HepG2 (cell line): Measurements from ENCODE around the gene XAB2. TPM values are rescaled to one million over a fixed set of nuclear protein-coding genes. Genes with fewer than 3 reads are reported as not detected.

Source experiments
- ARHGAP35 ChIP-seq: sonication (generic); formaldehyde crosslinking; IDR thresholded peaks from 2 replicates; pipeline ENCODE4 v1.9.0; 2022; ENCODE audit warnings: mild to moderate bottlenecking, inconsistent platforms, moderate library complexity, missing genetic modification reagents, borderline replicate concordance
- ATRX ChIP-seq: sonication (generic); formaldehyde crosslinking; IDR thresholded peaks from 2 replicates; pipeline ENCODE4 v1.4.0; 2020; ENCODE audit warnings: missing genetic modification reagents, borderline replicate concordance
- CBX5 ChIP-seq: sonication (generic); formaldehyde crosslinking; IDR thresholded peaks from 2 replicates; pipeline ENCODE4 v1.4.0; 2020; ENCODE audit warnings: missing genetic modification reagents, borderline replicate concordance
- EZH2 ChIP-seq: conservative IDR thresholded peaks from 2 replicates; pipeline ENCODE4 v1.6.1; 2012; ENCODE audit warnings: mild to moderate bottlenecking, low read depth, low read length, moderate library complexity
- FOXJ3 ChIP-seq: sonication (generic); formaldehyde crosslinking; IDR thresholded peaks from 2 replicates; pipeline ENCODE4 v1.4.0; 2020; ENCODE audit warnings: missing genetic modification reagents, mild to moderate bottlenecking, borderline replicate concordance
- GLI4 ChIP-seq: sonication (generic); formaldehyde crosslinking; IDR thresholded peaks from 2 replicates; pipeline ENCODE4 v1.5.1; 2020; ENCODE audit warnings: missing genetic modification reagents, mild to moderate bottlenecking, moderate library complexity, borderline replicate concordance
- GZF1 ChIP-seq: sonication (generic); formaldehyde crosslinking; IDR thresholded peaks from 2 replicates; pipeline ENCODE4 v1.5.1; 2020; ENCODE audit warnings: mild to moderate bottlenecking, missing genetic modification reagents
- KMT2A ChIP-seq: sonication (generic); formaldehyde crosslinking; IDR thresholded peaks from 2 replicates; pipeline ENCODE4 v1.4.0; 2020; ENCODE audit warnings: missing genetic modification reagents
- NR2F1 ChIP-seq, 2 experiments: fragments of 450-650 bp in 1 of 2; formaldehyde crosslinking in 1 of 2; IDR thresholded peaks; 2 replicates each; pipeline versions ENCODE4 v1.5.0 to v1.6.1; 2016 to 2020; ENCODE audit warnings: mild to moderate bottlenecking in 1 of 2, missing compliant biosample characterization in 1 of 2, missing genetic modification reagents in 1 of 2, moderate library complexity in 1 of 2
- PHF8 ChIP-seq: sonication (generic); formaldehyde crosslinking; IDR thresholded peaks from 2 replicates; pipeline ENCODE4 v1.5.0; 2020; ENCODE audit warnings: missing genetic modification reagents
- SAP130 ChIP-seq: IDR thresholded peaks from 2 replicates; pipeline ENCODE4 v1.6.1; 2016; ENCODE audit warnings: low read depth
- SMAD1 ChIP-seq: sonication (generic); formaldehyde crosslinking; IDR thresholded peaks from 2 replicates; pipeline ENCODE4 v1.4.0; 2020; ENCODE audit warnings: missing genetic modification reagents, low read depth, mild to moderate bottlenecking, borderline replicate concordance
- TBP ChIP-seq: sonication (generic); formaldehyde crosslinking; IDR thresholded peaks from 2 replicates; pipeline ENCODE4 v1.5.0; 2020; ENCODE audit warnings: missing genetic modification reagents
- U2AF2 ChIP-seq: fragments of 200-400 bp; formaldehyde crosslinking; IDR thresholded peaks from 2 replicates; pipeline ENCODE4 v1.6.1; 2017; ENCODE audit warnings: low read depth, mild to moderate bottlenecking, low read length
- ZBTB20 ChIP-seq: sonication (generic); formaldehyde crosslinking; IDR thresholded peaks from 2 replicates; pipeline ENCODE4 v1.8.1; 2023; ENCODE audit warnings: missing genetic modification reagents, low read depth, mild to moderate bottlenecking, borderline replicate concordance
- ZNF256 ChIP-seq: sonication (generic); formaldehyde crosslinking; conservative IDR thresholded peaks from 2 replicates; pipeline ENCODE4 v1.4.0; 2020; ENCODE audit warnings: missing genetic modification reagents
- ZNF354B ChIP-seq: sonication (generic); formaldehyde crosslinking; IDR thresholded peaks from 2 replicates; pipeline ENCODE4 v1.8.0; 2022; ENCODE audit warnings: mild to moderate bottlenecking, missing genetic modification reagents
- ZNF552 ChIP-seq: sonication (generic); formaldehyde crosslinking; IDR thresholded peaks from 2 replicates; pipeline ENCODE4 v1.9.0; 2022; ENCODE audit warnings: missing genetic modification reagents, mild to moderate bottlenecking, borderline replicate concordance
- ZNF598 ChIP-seq: sonication (generic); formaldehyde crosslinking; IDR thresholded peaks from 2 replicates; pipeline ENCODE4 v1.5.1; 2020; ENCODE audit warnings: mild to moderate bottlenecking, missing genetic modification reagents, borderline replicate concordance
- ZNF607 ChIP-seq: sonication (generic); formaldehyde crosslinking; IDR thresholded peaks from 2 replicates; pipeline ENCODE4 v1.5.1; 2020; ENCODE audit warnings: missing genetic modification reagents, mild to moderate bottlenecking, borderline replicate concordance
- ZNF766 ChIP-seq: sonication (generic); formaldehyde crosslinking; IDR thresholded peaks from 2 replicates; pipeline ENCODE4 v1.5.0; 2020; ENCODE audit warnings: missing genetic modification reagents, borderline replicate concordance
- ZNF788 ChIP-seq: sonication (generic); formaldehyde crosslinking; IDR thresholded peaks from 2 replicates; pipeline ENCODE4 v1.5.0; 2020; ENCODE audit warnings: mild to moderate bottlenecking, missing genetic modification reagents, borderline replicate concordance
- ZNF850 ChIP-seq: sonication (generic); formaldehyde crosslinking; conservative IDR thresholded peaks from 2 replicates; pipeline ENCODE4 v1.9.0; 2021; ENCODE audit warnings: mild to moderate bottlenecking, missing genetic modification reagents
- polyA plus RNA-seq, 8 experiments: library from polyadenylated mRNA; depleted of rRNA in 3 of 8; stranded (reverse) in 7 of 8; unstranded in 1 of 8; fragments of >200 nt; fragmentation: Illumina TruSeq in 4 of 8; extraction: Trizol in 4 of 8; gene quantifications; 2 replicates each; pipeline versions ENCODE4 v1.2.1 to v1.2.3, GENCODE V29; 2011 to 2016; ENCODE audit warnings: low read depth in 4 of 8, missing spikeins in 1 of 8, mixed read lengths in 1 of 8; ENCODE audit not compliant: insufficient read depth in 1 of 8
- total RNA-seq, 5 experiments: library from RNA; depleted of rRNA; stranded (reverse); fragments of >200 nt; fragmentation: Illumina TruSeq; extraction: Trizol; gene quantifications; 2 replicates each; pipeline ENCODE4 v1.2.3, GENCODE V29; 2016; ENCODE audit warnings: low read depth in 1 of 5
- TF ChIP-seq, protein P1 (sequence below): sonication (generic); formaldehyde crosslinking; IDR thresholded peaks from 2 replicates; pipeline ENCODE4 v1.9.0; 2021; ENCODE audit warnings: missing genetic modification reagents, mild to moderate bottlenecking, borderline replicate concordance
- TF ChIP-seq, protein P2 (sequence below): sonication (generic); formaldehyde crosslinking; IDR thresholded peaks from 2 replicates; pipeline ENCODE4 v1.4.0; 2020; ENCODE audit warnings: mild to moderate bottlenecking, missing genetic modification reagents
- TF ChIP-seq, protein P3 (sequence below): sonication (generic); formaldehyde crosslinking; IDR thresholded peaks from 2 replicates; pipeline ENCODE4 v1.4.0; 2020; ENCODE audit warnings: missing genetic modification reagents, mild to moderate bottlenecking, borderline replicate concordance

XAB2 gene
- total and polyA plus RNA-seq, 2 of the 13 experiments (the other 11 are each of a cell fraction or from before 2014, with no cell fraction given) = 6.2 to 23.9 TPM

DNA sequence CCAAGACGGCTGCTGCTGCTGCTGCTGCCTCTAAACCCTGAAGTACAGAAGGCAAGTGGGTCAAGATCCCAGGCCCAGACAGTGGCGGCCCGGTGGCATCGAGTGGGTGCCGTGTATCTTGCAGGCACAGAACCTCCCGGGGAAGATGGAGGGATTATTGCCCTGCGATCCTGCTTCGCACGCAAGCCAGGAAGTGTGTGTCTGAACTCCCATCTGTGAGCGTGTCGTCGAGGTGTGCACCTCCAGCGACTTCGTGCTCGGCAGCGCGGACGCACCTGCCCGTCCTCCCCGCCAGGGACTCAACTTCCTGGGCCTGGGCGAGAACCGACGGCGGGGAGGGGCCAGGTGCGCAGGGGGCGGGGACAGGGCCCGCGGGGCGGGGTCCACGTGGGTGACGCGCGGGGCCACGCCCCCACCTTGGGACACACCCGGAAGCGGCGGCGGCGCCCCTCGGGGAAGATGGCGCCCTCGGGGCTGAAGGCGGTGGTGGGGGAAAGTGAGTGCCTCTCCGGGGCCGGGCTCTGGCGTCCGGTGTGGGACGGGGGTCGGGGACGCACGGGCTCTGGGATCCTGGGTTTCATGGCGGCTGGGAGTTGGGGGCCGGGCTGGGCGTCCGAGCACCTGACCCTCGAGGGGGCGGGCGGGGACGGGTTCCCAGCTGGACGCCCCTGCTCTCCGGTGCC, 7.5 kb upstream of the XAB2 start, which contains the start of gene STXBP2 (continued):
- TF ChIP-seq ZNF552 (CRISPR knock-in tag) (0 out of 2 replicates have a peak, but pooled peaks have one; percentile 89), ZNF354B (CRISPR knock-in tag) (no peak), PHF8 (CRISPR knock-in tag) (peak; percentile 74), SAP130 (CRISPR knock-in tag) (peak; percentile 66), ZNF256 (CRISPR knock-in tag) (no peak), FOXJ3 (CRISPR knock-in tag) (no peak), KMT2A (CRISPR knock-in tag) (no peak), CBX5 (0 out of 2 replicates have a peak, but pooled peaks have one; percentile 42), ZBTB20 (CRISPR knock-in tag) (peak; percentile 5; the same call in 1 of the 2 replicates), EZH2 (no peak), ZNF850 (CRISPR knock-in tag) (0 out of 2 replicates have a peak, but pooled peaks have one; percentile 39), TBP (no peak), GLI4 (CRISPR knock-in tag) (no peak), U2AF2 (no peak), ZNF788 (CRISPR knock-in tag) (peak; percentile 75; the same call in 1 of the 2 replicates), ZNF766 (peak; percentile 83; the same call in 1 of the 2 replicates), ZNF598 (CRISPR knock-in tag) (no peak; the same call in 1 of the 2 replicates), NR2F1 (CRISPR knock-in tag; IDR thresholded peaks at IDR 0.05) (no peak), ZNF607 (peak; percentile 62; the same call in 1 of the 2 replicates), ATRX (CRISPR knock-in tag) (no peak), GZF1 (CRISPR knock-in tag) (no peak), SMAD1 (no peak), ARHGAP35 (CRISPR knock-in tag) (no peak; the same call in 1 of the 2 replicates)
- TF ChIP-seq, protein P1, sequence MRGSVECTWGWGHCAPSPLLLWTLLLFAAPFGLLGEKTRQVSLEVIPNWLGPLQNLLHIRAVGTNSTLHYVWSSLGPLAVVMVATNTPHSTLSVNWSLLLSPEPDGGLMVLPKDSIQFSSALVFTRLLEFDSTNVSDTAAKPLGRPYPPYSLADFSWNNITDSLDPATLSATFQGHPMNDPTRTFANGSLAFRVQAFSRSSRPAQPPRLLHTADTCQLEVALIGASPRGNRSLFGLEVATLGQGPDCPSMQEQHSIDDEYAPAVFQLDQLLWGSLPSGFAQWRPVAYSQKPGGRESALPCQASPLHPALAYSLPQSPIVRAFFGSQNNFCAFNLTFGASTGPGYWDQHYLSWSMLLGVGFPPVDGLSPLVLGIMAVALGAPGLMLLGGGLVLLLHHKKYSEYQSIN (CRISPR knock-in tag) = no peak
- TF ChIP-seq, protein P2, sequence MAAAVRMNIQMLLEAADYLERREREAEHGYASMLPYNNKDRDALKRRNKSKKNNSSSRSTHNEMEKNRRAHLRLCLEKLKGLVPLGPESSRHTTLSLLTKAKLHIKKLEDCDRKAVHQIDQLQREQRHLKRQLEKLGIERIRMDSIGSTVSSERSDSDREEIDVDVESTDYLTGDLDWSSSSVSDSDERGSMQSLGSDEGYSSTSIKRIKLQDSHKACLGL (CRISPR knock-in tag) = peak; percentile 75; the same call in 1 of the 2 replicates
- TF ChIP-seq, protein P3, sequence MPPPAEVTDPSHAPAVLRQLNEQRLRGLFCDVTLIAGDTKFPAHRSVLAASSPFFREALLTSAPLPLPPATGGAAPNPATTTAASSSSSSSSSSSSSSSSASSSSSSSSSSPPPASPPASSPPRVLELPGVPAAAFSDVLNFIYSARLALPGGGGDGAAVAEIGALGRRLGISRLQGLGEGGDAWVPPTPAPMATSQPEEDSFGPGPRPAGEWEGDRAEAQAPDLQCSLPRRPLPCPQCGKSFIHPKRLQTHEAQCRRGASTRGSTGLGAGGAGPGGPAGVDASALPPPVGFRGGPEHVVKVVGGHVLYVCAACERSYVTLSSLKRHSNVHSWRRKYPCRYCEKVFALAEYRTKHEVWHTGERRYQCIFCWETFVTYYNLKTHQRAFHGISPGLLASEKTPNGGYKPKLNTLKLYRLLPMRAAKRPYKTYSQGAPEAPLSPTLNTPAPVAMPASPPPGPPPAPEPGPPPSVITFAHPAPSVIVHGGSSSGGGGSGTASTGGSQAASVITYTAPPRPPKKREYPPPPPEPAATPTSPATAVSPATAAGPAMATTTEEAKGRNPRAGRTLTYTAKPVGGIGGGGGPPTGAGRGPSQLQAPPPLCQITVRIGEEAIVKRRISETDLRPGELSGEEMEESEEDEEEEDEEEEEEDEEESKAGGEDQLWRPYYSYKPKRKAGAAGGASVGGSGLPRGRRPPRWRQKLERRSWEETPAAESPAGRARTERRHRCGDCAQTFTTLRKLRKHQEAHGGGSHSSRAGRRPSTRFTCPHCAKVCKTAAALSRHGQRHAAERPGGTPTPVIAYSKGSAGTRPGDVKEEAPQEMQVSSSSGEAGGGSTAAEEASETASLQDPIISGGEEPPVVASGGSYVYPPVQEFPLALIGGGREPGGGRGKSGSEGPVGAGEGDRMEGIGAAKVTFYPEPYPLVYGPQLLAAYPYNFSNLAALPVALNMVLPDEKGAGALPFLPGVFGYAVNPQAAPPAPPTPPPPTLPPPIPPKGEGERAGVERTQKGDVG (CRISPR knock-in tag) = no peak
